Measurements from ENCODE around the gene PANK2.
A peak's percentile ranks its signal among the peaks of the same experiment; 100 is the strongest.
"Not testable (repeated sequence)": the region's sequence is repeated elsewhere in the genome, so short reads cannot be mapped to it uniquely, and the experiment has no call there.

Gene PANK2

DNA sequence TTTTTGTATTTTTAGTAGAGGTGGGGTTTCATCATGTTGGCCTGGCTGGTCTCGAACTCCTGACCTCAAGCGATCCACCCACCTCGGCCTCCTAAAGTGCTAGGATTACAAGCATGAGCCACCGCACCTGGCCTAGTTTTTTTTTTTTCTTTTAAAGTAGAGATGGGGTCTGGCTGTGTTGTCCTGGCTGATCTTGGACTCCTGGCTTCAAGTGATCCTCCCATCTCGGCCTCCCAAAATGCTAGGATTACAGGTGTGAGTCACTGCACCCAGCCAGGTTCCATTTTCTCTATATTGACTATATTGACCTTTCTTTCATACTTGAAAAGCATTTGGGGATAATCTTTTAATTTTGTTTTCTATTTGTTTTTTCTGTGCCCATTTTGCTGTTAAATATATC lies 13.3 kb downstream of the PANK2 start:
- no peak for DNase-seq

DNA sequence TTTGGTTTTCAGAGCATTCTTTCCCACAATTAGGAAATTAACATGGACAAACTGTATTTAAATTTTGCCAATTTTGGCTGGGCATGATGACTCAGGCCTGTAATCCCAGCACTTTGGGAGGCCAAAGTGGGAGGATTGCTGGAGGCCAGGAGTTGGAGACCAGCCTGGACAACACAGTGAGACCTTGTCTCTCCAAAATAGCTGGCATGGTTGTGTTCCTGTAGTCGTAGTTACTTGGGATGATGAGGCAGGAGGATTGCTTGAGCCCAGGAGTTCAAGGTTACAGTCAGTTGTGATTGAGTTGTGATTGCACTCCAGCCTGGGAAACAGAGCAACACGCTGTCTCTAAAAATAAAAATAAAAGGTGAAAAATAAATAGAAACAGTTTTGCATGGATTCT lies 15.0 kb downstream of the PANK2 start:
- no peak for DNase-seq

DNA sequence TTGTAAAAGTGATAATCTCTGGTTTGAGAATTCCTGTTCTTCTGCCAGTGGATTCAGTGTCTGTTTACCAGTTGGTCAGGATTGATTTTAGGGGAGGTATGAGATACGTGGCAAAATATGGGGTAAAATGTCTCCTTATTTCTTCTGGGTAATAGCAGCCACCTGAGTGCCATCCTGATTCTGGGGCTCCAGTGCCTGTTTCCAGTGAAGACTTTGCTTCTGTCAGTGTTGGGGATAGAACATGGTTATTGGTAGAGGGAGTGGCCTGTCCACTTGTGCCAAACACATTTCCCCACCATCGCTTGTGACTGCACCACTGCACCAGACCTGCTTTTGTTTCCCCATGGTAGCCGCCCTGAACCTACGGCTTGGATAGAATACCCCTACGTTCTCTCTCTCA lies 15.7 kb downstream of the PANK2 start:
- DNase-seq: no peak

DNA sequence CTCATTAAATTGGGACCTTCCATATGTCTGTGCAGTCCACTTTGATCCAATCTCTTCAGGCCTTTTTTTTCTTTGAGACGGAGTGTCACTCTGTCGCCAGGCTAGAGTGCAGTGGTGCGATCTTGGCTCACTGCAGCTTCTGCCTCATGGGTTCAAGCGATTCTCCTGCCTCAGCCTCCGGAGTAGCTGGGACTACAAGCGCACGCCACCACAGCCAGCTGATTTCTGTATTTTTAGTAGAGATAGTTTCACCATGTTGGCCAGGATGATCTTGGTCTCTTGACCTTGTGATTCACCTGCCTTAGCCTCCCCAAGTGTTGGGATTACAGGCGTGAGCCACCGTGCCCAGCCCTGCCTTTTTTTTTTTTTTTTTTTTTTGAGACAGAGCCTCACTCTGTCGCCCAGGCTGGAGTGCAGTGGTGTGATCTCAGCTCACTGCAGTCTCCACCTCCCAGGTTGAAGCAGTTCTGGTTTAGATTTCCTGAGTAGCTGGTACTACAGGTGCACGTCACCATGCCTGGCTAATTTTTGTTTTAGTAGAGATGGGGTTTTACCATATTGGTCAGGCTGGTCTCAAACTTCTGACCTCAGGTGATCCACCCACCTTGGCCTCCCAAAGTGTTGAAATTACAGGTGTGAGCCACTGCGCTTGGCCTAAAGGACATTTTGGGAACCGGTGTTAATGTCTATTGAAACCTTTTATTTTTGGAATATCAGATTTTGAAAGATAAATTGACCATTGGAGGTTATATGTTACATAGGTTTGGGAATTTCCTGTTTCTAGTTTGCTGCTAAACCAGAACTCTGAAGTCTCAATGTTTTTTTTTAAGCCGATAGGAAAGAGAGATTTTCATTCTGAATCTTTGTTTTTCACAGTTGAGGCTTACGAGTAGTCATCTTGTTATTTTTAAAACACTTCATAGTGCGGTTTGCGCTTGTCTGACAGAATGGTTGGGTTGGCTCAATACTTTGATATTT lies 17.8 kb downstream of the PANK2 start:
- not testable (repeated sequence) for DNase-seq

DNA sequence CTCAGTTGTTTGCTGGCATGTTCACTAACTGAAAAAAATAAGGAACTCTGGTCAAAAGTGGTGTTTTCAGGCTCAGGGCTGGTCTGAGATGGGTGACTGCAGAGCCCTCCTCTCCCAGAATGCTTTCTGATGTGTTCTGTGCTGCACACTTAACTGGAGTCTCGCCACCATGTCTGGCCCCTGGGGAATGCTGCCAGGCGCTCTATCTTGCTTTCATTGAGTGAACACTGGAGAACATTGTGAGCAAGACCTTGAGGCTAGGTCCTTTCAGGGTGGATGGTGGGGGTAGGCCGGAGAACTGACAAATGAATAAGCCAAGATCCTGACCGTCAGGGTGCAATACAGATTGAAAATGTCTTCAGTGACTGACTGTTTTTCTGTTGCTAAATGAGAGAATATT lies 19.5 kb downstream of the PANK2 start:
- no peak for DNase-seq

DNA sequence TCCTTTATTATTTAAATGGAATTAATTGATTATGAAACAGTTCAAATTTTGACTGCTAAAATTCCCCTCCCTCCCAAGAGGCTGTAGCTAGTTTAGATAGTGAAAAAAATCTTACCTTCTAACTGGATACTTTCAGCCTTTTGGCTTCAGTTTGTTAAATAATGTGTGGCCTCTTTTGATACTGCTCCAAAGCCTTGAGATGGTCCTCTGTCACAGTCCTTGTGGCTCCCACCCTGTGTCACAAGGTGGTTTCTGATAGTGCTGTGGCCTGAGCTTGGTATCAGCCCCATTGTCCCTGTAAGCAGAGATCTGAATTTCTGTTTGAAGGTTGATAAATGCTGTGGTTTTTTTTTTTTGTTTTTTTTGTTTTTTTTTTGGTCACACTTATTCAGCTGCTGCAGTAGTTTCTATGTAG lies 20.8 kb downstream of the PANK2 start:
- no peak for DNase-seq

DNA sequence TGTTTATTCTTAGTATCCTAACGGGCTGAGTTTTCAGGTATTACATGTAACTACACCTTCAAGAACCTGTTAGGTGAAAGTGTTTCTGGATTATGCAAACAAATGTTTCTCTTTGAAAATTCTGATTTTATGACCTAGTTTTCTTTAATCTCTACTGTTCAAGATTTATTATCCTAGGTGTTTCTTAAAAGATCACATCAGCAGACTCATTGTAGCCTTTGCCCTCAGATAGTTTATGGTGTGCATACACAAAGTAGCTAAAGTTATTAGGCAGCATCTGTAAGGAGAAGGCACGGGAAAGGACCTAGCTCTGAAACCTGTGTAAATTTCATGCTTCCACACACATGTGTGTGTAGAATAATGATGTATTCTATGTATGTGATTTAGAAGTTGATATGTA lies 21.7 kb downstream of the PANK2 start:
- DNase-seq: no peak

DNA sequence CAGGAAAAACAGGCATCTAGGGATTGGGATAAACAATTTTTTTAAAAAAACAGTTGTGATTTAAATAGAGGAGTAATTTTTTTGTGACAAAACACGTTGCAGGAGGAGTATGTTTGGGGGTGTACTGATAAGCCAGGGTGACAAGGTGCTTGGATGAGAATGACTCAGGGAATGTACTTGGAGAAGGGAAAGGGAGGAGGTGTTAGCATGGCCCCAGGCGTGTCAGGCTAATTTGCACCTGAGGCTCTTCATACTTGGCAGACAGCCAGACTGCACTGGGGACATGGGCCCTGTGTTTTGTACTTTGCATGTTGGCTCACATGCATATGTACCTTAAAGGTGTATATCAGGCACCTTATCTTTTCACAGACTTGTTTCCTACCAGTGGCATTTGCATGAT lies 22.8 kb downstream of the PANK2 start:
- DNase-seq: no peak

DNA sequence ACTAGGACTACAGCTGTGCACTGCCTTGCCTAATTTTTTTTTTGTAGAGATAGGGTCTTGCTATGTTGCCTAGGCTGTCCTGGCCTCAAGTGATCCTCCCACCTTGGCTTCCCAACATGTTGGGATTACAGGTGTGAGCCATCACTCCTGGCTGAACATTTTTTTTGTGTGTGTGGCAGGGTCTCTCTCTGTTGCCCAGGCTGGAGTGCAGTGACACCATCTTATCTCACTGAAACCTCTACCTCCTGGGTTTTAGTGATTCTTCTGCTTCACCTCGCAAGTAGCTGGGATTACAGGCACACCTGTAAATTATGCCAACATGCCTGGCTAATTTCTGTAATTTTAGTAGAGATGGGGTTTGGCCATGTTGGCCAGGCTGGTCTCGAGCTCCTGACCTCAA lies 25.3 kb downstream of the PANK2 start:
- DNase-seq: no peak

DNA sequence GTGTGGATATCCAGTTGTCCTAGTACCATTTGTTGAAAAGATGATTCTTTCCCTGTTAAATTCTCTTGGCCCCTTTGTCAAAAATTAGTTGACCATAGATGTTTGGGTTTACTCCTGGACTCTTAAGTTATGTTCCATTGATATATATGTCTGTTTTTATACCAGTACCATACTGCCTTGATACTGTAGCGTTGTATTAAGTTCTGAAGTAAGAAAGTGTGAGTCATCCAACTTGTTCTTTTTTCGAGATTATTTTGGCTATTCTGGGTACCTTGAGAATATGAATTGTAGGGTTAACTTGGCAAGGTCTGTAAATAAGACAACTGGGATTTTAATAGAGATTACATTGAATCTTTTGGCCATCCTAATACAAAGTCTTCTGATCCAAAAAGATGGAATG lies 26.5 kb downstream of the PANK2 start:
- DNase-seq: no peak

DNA sequence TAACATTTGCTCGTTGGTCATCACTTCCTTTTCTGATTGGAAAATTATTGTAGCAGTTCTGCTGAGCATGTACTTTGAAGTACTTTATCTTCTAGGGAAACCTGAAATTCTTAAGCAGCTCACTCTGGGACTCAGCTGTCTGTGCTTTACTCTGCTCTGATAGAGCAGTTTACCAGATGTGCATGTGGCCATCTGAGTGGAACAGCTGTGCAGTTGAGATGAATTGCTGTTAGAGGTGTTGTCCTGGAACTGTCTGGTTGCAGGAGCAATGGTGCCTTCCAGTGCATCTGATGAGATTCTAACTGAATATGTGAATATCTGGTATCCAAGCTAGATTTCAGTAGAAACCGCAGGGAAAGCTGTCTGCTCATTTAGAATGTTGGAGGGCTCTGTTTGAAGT lies 27.2 kb downstream of the PANK2 start:
- DNase-seq: no peak

DNA sequence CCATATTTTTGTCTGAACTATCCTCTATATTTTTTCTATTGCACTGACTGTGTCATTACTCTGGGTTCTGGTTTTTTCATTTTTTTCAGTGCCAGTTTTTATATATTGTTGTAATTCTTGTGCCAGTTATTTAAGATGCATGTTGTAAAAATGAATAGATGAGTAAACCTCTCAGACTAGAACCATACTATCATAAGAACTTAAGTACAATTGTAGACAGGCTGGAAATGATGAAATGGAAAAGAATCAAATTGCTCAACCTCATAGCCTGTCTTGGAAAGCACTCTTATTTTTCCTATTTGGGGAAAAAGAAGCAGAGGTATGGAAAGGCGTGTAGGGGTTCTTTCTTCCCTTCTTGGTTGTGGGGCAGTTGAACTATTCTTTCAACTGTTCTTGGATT lies 30.2 kb downstream of the PANK2 start:
- DNase-seq: no peak

DNA sequence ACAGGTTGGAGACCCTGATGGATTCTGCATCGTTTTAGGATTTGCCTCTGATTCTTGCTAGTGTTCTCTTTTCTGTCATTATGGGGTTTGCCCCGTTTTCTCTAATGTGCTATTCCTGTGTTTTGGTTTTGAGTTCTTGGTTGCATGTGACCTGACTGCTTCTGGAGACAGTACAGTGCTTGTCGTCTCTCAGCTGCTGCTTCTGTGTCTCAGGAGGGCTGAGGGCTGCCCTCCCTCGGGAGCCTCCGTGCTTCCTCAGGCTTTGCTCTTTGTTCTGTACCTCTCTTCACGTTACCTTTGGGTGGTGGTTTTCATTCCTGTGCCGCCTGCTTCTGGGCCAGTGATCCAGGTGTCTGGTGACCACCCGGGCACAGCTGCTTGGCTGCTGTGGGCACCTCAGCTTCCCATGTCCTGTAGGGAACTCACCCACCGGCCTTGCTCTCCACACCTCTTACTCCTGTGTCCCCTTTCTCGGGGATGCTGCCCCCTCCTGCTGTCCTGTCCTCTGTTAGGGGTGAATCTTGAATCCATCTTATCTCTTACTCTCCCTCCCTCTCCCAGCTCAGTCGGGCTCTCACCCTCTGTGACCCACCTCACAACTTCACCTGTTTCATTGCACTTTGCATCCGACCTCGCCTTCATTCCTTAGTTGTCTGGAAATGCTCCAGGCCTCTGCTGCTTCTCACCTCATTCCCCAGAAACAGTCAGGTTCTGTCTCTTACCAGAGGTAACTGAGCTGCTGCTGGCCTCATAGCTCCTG lies 33.2 kb downstream of the PANK2 start:
- no peak for DNase-seq

DNA sequence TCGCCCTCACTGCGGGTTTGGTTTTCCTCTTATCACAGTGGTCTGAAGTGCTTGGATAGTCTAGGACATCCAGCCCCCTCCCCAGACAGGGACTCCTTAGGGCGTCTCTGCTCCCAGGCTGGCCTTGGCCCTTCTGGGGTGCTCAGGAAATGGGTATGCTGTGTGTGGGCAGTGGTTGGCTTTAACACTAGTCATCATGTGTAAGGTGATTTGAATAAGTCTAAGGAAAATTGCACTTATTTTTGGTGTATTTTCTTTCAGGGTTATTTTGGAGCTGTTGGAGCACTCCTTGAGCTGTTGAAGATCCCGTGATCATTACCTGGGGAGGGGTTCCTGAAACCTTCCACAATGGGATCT lies 33.8 kb downstream of the PANK2 start:
- DNase-seq: no peak

DNA sequence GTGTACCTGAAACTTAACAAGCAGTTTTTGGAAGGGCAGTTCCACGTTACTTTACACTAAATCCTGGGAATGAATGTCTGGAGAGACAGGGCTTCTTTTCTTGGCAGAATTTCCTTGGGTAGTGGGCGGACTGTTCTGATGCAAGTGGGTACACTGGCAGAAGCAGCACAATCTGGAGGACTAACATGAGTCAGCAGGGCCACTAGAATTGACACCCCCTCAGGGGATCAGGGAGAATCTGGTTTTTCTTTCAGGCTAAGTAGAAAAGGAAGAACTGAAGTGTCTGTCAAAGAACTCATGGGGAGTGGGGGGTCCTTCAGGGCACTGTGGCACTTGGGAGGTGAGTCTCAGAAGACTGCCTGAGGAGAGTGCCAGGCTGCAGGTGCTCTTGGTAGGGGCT lies 34.6 kb downstream of the PANK2 start:
- DNase-seq: no peak

DNA sequence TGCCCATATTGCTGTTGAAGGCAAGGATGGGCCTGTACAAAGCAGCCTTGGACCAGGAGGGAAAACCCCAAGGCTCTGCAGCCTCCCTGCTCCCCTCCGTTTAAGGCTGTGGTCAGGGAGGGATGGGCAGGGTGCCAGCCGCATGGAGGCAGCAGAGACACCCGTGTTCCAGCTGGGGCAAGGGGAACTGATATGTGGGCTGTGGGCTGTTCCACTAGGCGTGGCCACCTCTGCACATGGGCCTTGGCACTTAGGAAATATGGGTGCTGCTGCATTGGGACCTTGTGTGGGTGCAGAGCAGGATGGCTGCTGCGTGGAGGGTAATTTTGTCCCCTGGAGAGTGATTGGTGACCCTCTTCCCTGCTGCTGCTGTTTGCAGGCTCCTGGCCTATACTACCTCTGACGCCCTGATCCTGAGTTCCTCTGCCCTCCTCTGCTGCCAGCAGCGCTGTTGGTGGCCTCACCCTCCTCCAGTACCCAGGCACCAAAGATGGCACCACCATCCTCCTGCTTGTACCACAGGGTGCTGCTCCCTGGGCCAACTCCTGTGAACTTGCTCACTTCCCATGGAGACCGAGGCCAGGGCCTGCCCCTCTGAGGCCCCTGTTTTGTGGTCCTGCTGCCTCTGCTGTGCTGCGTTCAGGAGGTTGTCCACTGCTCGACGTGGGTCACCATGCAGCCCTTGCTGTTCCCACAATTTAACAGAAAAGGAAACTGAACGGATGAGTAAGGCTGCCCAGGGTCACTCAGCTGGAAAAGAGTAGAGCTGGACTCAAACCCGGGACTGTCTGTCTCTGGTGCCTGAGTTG lies 35.3 kb downstream of the PANK2 start:
- no peak for DNase-seq

DNA sequence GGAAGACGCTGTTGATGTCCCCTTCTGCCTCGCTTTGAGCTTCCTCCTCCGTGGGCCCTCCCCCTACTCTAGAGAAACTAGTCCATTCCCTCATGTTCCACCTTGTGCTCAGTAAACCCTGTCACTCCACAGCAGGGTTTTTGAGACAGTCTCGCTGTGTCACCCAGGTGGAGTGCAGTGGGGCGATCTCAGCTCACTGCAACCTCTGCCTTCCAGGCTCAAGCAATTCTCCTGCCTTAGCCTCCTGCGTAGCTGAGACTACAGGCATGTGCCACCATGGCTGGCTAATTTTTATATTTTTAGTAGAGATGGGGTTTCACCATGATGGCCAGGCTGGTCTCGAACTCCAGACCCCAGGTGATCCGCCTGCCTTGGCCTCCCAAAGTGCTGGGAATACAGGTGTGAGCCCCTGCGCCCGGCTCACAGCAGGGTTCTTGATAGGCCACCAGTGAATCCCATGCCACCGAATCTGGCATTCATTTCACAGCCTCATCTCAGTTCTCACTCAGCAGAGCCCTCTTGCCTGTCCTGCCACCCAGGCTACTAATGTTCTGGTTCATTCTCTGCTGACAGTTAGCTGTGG lies 36.0 kb downstream of the PANK2 start:
- no peak for DNase-seq

DNA sequence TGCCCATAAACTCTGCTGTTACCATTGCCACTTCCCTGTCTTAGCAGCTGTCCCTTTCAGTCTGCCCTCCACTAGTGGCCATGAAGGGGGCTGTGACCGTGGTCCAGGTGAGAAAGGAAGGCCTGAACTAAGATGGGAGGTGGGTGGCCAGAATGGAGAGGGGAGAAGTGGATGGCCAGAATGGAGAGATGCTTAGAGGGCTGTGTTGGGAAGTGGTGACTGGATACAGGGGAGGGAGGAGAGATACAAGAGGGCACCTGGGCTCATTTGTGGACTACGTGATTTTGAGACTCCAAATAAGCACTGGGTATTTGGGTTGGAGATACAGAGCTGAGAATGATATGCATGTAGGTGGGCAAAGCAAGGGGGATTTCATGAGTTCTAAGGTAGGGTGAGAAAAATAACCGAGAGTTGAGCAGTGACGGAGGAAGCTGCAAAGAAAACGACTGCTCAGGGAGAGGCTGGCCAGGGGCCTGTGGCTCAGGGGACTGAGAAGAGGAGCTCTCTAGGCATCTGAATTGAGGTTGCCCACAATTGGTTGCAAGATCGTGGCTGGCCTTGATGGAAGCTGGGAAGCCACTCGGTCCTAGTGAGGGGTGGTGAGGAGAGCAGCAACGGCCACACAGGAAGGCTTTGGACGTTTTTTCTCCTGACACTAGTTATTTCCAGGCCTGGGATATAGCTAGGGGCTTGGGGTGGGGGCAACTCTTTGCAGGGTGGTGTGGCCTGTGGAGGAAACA lies 36.9 kb downstream of the PANK2 start:
- no peak for DNase-seq

DNA sequence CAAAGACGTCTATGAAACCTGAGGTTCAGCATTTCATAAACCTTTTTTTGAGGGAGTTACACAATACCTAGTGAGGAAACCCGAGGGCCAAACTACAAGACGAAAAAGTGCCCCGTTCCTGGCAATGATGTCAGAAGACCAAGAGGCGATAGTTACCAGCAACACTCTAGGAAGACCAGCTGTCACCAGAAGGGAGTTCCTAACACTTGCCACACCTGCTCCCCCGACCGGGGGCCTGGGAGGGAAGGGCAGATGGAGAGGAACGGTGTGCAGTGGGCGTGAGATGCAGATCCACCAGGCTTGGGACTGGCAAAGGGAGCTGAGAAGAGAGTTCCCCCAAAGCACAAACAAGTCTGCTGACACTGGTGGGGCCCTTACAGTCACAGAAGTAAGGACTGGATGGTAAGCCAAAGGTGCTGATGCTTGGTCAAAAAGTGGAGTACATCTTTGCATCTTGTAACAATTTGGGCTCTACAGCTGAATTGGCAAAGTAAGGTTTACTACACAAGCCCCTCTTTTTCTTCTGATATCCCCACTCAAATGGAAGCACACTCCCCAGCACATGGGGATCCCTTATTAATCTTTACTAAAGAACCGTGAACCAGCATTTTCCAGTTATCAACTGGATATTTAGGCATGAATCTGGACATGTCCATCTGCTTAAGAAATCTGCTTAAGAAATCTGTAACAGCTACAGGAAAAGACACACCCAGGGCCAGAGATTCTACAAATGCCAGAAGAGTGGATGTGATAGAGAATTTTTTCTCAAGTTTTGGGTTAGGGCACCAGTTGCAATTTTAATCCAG lies 38.5 kb downstream of the PANK2 start:
- DNase-seq: peak; percentile 56

DNA sequence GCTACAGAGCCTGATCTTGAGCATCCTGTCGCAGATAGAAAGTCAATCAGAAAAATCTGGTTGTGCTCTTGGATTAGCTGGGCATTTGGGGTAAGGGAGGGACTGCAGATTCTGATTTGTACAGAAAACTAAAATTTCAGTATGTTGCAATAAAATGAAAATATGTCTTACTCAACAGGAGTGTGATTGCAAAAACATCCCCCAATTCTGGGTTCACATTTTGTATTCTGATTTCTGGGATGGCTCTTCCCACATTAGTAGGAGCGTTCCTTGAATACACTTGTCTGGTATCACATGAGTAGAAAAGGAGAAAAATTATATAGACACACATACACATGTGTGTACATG lies 40.5 kb downstream of the PANK2 start:
- DNase-seq: no peak
